Activated gamma-delta T cell treated with Interleukin-2 at 50 U/mL for 16 hours (primary cell): Measurements from ENCODE around the gene MIEF2.
"Not testable (repeated sequence)": the region's sequence is repeated elsewhere in the genome, so short reads cannot be mapped to it uniquely, and the experiment has no call there.

Source experiments
- DNase-seq: peaks from one replicate; pipeline ENCODE4 v3.0.0-alpha.2; 2020

MIEF2 gene

GRCh38 chr17:18300725-18301480 lies 40.4 kb downstream of the MIEF2 start:
- DNase-seq: no peak

GRCh38 chr17:18303206-18303605 lies 42.7 kb downstream of the MIEF2 start:
- not testable (repeated sequence) for DNase-seq

- no peak for DNase-seq
Observed at GRCh38 chr17:18309202-18309601, 48.7 kb downstream of the MIEF2 start.

GRCh38 chr17:18314059-18314730 lies 53.7 kb downstream of the MIEF2 start:
- DNase-seq: no peak

GRCh38 chr17:18314731-18315561 lies 54.5 kb downstream of the MIEF2 start, which contains the start of the genes SMCR8 and TOP3A:
Gene SMCR8, plus strand, starts transcription at chr17:18315293. Its CDS starts 497 bp downstream, at chr17:18315790.
Gene TOP3A, minus strand, starts transcription at chr17:18314994. Its CDS starts 216 bp downstream, at chr17:18314778.
- peak; percentile 97 for DNase-seq

- DNase-seq: no peak
Observed at GRCh38 chr17:18315562-18315922, 55.1 kb downstream of the MIEF2 start.

- DNase-seq: no peak
Observed at GRCh38 chr17:18315961-18316360, 55.5 kb downstream of the MIEF2 start.
